Tibial nerve (tissue), 4 donors: ENCODE data around the gene HS3ST3B1. TPM values are rescaled to one million over a fixed set of nuclear protein-coding genes. Genes with fewer than 3 reads are reported as not detected.

Source experiments
- DNase-seq, 2 donors: peaks; one replicate each; pipeline ENCODE4 v3.0.0-alpha.2; 2019; ENCODE audit warnings: low spot score in 2 of 2
- H3K27ac ChIP-seq, 4 donors: fragments of 200-600 bp; sonication (generic) in 3 of 4; one replicate each; pipeline ENCODE4 v1.5.1; 2017 to 2019; ENCODE audit warnings: mild to moderate bottlenecking in 1 of 4
- H3K27me3 ChIP-seq, 2 donors: fragments of 200-600 bp; sonication (generic) in 1 of 2; one replicate each; pipeline versions ENCODE4 v1.5.1 to v1.6.0; 2017 to 2019
- H3K36me3 ChIP-seq, 3 donors: fragments of 200-600 bp; sonication (generic); one replicate each; pipeline ENCODE4 v1.5.1; 2018 to 2019
- H3K4me1 ChIP-seq, 4 donors: fragments of 200-600 bp; sonication (generic) in 3 of 4; one replicate each; pipeline ENCODE4 v1.5.1; 2017 to 2019
- H3K4me3 ChIP-seq, 4 donors: fragments of 200-600 bp; sonication (generic) in 3 of 4; one replicate each; pipeline ENCODE4 v1.5.1; 2017 to 2019; ENCODE audit warnings: mild to moderate bottlenecking in 1 of 4, moderate library complexity in 1 of 4
- H3K9me3 ChIP-seq, 4 donors: fragments of 200-600 bp; sonication (generic) in 3 of 4; one replicate each; pipeline ENCODE4 v1.5.1; 2017 to 2019
- CTCF ChIP-seq, 5 experiments: fragments of 200-600 bp in 3 of 5; fragments of 450-650 bp in 2 of 5; sonication (generic) in 3 of 5; IDR thresholded peaks; one replicate each; pipeline ENCODE4 v1.5.1; 2016 to 2019; ENCODE audit warnings: antibody characterized with exemption in 5 of 5, mild to moderate bottlenecking in 3 of 5, moderate library complexity in 2 of 5
- EP300 ChIP-seq, 2 donors: sonication (generic); formaldehyde crosslinking; IDR thresholded peaks; one replicate each; pipeline ENCODE4 v1.6.1; 2017; ENCODE audit warnings: antibody characterized with exemption in 2 of 2, mild to moderate bottlenecking in 1 of 2
- POLR2A ChIP-seq, 2 donors: fragments of 450-650 bp; IDR thresholded peaks; one replicate each; pipeline ENCODE4 v1.6.1; 2017; ENCODE audit warnings: antibody characterized with exemption in 2 of 2, mild to moderate bottlenecking in 2 of 2, moderate library complexity in 2 of 2
- WGBS, 2 donors: methylation state at CpG; one replicate each; pipeline ENCODE4 v1.1.5; 2018; 5-methylcytosine and 5-hydroxymethylcytosine counted together
- total RNA-seq, 4 donors: library from RNA; depleted of rRNA; stranded (reverse); fragments of >200 nt; gene quantifications; one replicate each; pipeline ENCODE4 v1.1.0, GENCODE V29; 2016

The HS3ST3B1 gene
- total RNA-seq, 4 donors from 2014 or later = 0.39 to 1.1 (median 0.97) TPM

GRCh38 chr17:14302431-14303099 is 1.7 kb downstream of the HS3ST3B1 start:
- H3K27ac ChIP-seq = peak overlapping the region in 1 of 4 donors; percentile 77
- peak; percentile 46 to 56 for DNase-seq
- 2% methylated on average over 34 to 64 of the region's 64 CpGs for WGBS, 2 donors
- peak; percentile 87 to 95 (median 92) for TF ChIP-seq CTCF (IDR thresholded peaks at IDR 0.05)
- no peak for TF ChIP-seq POLR2A (IDR thresholded peaks at IDR 0.05)
- TF ChIP-seq EP300 (IDR thresholded peaks at IDR 0.05) = no peak
- H3K27me3 ChIP-seq = peaks cover 3 to 97% of the 10 kb centered on the region in 2 donors
- H3K4me3 ChIP-seq = peak overlapping the region; percentile 13 to 63 (median 46)
- H3K9me3 ChIP-seq = no peaks in the 10 kb centered on the region
- no peaks in the 10 kb centered on the region for H3K36me3 ChIP-seq
- H3K4me1 ChIP-seq = peaks cover 0 to 66% (median 26%) of the 10 kb centered on the region in 4 donors

- Histone ChIP-seq H3K4me3 (peak overlapping the region in 2 of 4 donors; percentile 59 to 63), H3K27me3 (peaks cover 2 to 97% of the 10 kb centered on the region in 2 donors), H3K36me3 (no peaks in the 10 kb centered on the region), H3K4me1 (peaks cover 0 to 58% (median 25%) of the 10 kb centered on the region in 4 donors), H3K27ac (no peak overlapping the region), H3K9me3 (no peaks in the 10 kb centered on the region)
- no peak for DNase-seq
- 15 to 25% methylated on average over 34 to 54 of the region's 56 CpGs for WGBS, 2 donors
- no peak for TF ChIP-seq CTCF (IDR thresholded peaks at IDR 0.05)
- TF ChIP-seq POLR2A (IDR thresholded peaks at IDR 0.05) = no peak
- no peak for TF ChIP-seq EP300 (IDR thresholded peaks at IDR 0.05)
Measured at GRCh38 chr17:14303343-14304221, 2.7 kb downstream of the HS3ST3B1 start.

- H3K4me1 ChIP-seq = peaks cover 0 to 58% (median 26%) of the 10 kb centered on the region in 4 donors
- no peak for DNase-seq
- no peaks in the 10 kb centered on the region for H3K36me3 ChIP-seq
- no peak for TF ChIP-seq CTCF (IDR thresholded peaks at IDR 0.05)
- TF ChIP-seq EP300 (IDR thresholded peaks at IDR 0.05) = no peak
- no peak for TF ChIP-seq POLR2A (IDR thresholded peaks at IDR 0.05)
- peaks cover 0 to 97% of the 10 kb centered on the region in 2 donors for H3K27me3 ChIP-seq
- no peak overlapping the region for H3K4me3 ChIP-seq
- H3K9me3 ChIP-seq = no peaks in the 10 kb centered on the region
- H3K27ac ChIP-seq = no peak overlapping the region
- 41 to 48% methylated on average over 21 of the region's 21 CpGs for WGBS, 2 donors
Measured at GRCh38 chr17:14304222-14304772, 3.4 kb downstream of the HS3ST3B1 start.

- Histone ChIP-seq H3K36me3 (no peaks in the 10 kb centered on the region), H3K27me3 (peaks cover 0 to 97% of the 10 kb centered on the region in 2 donors), H3K4me1 (peaks cover 0 to 58% (median 27%) of the 10 kb centered on the region in 4 donors), H3K4me3 (no peak overlapping the region), H3K9me3 (no peaks in the 10 kb centered on the region), H3K27ac (no peak overlapping the region)
- TF ChIP-seq CTCF (IDR thresholded peaks at IDR 0.05) (no peak), POLR2A (IDR thresholded peaks at IDR 0.05) (no peak), EP300 (IDR thresholded peaks at IDR 0.05) (no peak)
- 61 to 64% methylated on average over 15 of the region's 15 CpGs for WGBS, 2 donors
- no peak for DNase-seq
Measured at GRCh38 chr17:14304773-14305517, 4.1 kb downstream of the HS3ST3B1 start.
